ENCODE data around the gene OXCT1.

- TF ChIP-seq ZNF274 (IDR thresholded peaks at IDR 0.05; ENCODE audit: low read depth, low read length) (no peak), SUZ12 (IDR thresholded peaks at IDR 0.05; ENCODE audit: extremely low read depth, insufficient read depth, insufficient read length) (no peak)
Observed at GRCh38 chr5:41747708-41748107, 122.5 kb downstream of the OXCT1 start.
